IMR-90 (cell line): ENCODE data around the gene CFAP91. TPM values are rescaled to one million over a fixed set of nuclear protein-coding genes. Genes with fewer than 3 reads are reported as not detected.

Experiments
- polyA plus RNA-seq, 3 experiments: library from polyadenylated mRNA; depleted of rRNA; stranded (reverse); fragments of >200 nt; gene quantifications; 2 replicates each; pipeline ENCODE4 v1.2.3, GENCODE V29; 2012; ENCODE audit warnings: low replicate concordance in 1 of 3
- total RNA-seq: library from RNA; depleted of rRNA; stranded (reverse); fragments of >200 nt; gene quantifications from 2 replicates; pipeline ENCODE4 v1.2.3, GENCODE V29; 2012
- TF ChIP-seq, protein P1 (sequence below): fragments of 150-350 bp; IDR thresholded peaks from 2 replicates; pipeline ENCODE4 v1.6.1; 2016; ENCODE audit warnings: low read depth, mild to moderate bottlenecking, low read length, moderate library complexity, borderline replicate concordance
- TF ChIP-seq, protein P2 (sequence below): fragments of 150-350 bp; IDR thresholded peaks from 2 replicates; pipeline ENCODE4 v1.6.1; 2017; ENCODE audit warnings: mild to moderate bottlenecking, antibody characterized with exemption, low read length, low read depth

Gene CFAP91
- total and polyA plus RNA-seq, 2 of the 4 experiments (the other 2 are of a cell fraction) = not detected

DNA sequence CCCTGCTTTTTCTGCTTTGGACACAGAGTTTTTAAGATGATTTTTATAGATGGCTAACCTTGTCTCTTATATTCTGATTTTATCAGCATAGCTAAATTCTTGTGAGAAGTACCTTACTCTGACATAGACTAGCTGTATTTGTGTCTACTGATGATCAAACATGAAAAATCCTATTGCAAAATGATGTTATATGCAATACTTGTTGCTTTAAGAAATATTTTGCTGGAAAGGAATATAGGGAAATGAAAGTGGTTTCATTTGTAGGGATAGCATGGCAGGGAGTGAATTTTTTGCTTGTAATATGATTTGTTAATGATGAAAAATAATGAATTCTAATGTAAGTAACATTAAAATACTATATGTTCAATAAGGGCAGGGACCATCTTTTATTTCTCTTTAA is 35.9 kb downstream of the CFAP91 start (continued):
- TF ChIP-seq, protein P1, sequence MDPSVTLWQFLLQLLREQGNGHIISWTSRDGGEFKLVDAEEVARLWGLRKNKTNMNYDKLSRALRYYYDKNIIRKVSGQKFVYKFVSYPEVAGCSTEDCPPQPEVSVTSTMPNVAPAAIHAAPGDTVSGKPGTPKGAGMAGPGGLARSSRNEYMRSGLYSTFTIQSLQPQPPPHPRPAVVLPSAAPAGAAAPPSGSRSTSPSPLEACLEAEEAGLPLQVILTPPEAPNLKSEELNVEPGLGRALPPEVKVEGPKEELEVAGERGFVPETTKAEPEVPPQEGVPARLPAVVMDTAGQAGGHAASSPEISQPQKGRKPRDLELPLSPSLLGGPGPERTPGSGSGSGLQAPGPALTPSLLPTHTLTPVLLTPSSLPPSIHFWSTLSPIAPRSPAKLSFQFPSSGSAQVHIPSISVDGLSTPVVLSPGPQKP = no peak
- TF ChIP-seq, protein P2, sequence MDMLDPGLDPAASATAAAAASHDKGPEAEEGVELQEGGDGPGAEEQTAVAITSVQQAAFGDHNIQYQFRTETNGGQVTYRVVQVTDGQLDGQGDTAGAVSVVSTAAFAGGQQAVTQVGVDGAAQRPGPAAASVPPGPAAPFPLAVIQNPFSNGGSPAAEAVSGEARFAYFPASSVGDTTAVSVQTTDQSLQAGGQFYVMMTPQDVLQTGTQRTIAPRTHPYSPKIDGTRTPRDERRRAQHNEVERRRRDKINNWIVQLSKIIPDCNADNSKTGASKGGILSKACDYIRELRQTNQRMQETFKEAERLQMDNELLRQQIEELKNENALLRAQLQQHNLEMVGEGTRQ = no peak
